ENCODE data around the gene IGF1R.

IGF1R gene

GRCh38 chr15:98708037-98708590, 59.8 kb downstream of the IGF1R start:
- no peaks in the 10 kb centered on the region for H3K27me3 ChIP-seq
- TF ChIP-seq, protein P1, sequence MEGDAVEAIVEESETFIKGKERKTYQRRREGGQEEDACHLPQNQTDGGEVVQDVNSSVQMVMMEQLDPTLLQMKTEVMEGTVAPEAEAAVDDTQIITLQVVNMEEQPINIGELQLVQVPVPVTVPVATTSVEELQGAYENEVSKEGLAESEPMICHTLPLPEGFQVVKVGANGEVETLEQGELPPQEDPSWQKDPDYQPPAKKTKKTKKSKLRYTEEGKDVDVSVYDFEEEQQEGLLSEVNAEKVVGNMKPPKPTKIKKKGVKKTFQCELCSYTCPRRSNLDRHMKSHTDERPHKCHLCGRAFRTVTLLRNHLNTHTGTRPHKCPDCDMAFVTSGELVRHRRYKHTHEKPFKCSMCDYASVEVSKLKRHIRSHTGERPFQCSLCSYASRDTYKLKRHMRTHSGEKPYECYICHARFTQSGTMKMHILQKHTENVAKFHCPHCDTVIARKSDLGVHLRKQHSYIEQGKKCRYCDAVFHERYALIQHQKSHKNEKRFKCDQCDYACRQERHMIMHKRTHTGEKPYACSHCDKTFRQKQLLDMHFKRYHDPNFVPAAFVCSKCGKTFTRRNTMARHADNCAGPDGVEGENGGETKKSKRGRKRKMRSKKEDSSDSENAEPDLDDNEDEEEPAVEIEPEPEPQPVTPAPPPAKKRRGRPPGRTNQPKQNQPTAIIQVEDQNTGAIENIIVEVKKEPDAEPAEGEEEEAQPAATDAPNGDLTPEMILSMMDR (IDR thresholded peaks at IDR 0.05; ENCODE audit: low read depth, low read length): no peak
- H3K9me3 ChIP-seq: no peaks in the 10 kb centered on the region
- H3K36me3 ChIP-seq: peaks cover 39% of the 10 kb centered on the region
- peaks cover 29% of the 10 kb centered on the region for H3K4me1 ChIP-seq
- H3K4me3 ChIP-seq (ENCODE audit: low read depth, low read length): no peak overlapping the region
- DNase-seq: no peak

DNA sequence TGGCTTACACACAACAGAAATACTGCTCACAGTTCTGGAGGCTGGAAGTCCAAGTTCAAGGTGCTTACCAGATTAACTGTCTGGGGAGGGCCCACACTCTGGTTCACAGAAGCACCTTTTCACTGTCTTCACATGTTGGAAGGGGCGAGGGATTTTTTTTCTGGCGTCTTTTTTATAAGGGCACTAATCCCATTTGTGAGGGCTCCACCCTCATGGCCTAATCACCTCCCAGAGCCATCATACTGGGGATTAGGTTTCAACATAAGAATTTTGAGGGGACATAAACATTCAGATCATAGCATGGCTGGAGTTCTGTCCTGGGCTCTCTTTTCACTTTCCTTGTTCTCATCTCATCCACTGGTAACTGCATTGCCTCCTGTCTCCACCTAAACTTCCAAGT, 63.5 kb downstream of the IGF1R start:
- H3K36me3 ChIP-seq: peaks cover 39% of the 10 kb centered on the region

DNA sequence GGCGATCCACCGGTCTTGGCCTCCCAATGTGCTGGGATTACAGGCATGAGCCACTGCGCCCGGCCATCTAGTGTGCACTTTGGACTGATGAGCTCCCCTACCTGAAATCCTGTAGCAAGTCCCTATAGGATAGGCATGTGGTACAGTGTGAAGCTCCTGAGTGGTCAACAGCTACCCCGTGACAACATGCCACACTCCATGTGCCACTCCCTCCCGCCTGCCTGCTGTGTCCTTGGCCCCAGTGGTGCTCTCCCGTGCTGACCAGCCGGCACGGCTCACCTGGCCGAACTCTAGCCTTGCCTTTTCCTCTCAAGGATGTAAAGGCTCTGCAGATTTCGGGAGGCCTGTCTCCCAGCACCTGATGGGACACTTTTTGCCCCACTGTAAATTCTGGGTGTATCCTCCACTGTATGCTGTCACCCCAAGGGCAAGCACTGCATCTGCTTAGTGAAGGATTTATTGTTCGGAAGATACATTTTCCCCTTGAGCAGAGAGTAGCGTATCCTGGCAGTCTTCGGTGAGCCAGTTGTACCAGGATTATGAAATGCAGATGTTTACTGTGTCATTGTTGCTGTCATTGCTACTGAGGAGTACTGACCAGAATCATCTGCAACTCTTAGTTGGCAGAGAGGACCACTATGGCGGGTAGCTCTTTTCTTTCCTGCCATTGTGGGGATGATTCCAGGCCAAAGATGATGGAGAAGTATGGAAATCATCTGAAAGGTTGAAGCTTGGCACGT, 64.7 kb downstream of the IGF1R start:
- H3K36me3 ChIP-seq: peaks cover 33% of the 10 kb centered on the region
- H3K27me3 ChIP-seq: no peaks in the 10 kb centered on the region
- no peak overlapping the region for H3K4me3 ChIP-seq (ENCODE audit: low read depth, low read length)
- TF ChIP-seq, protein P1 (IDR thresholded peaks at IDR 0.05; ENCODE audit: low read depth, low read length): no peak
- H3K9me3 ChIP-seq: no peaks in the 10 kb centered on the region
- peaks cover 24% of the 10 kb centered on the region for H3K4me1 ChIP-seq
- DNase-seq: no peak

More for the DNA sequence above, 63.5 kb downstream of the IGF1R start:
- TF ChIP-seq, protein P1 (IDR thresholded peaks at IDR 0.05; ENCODE audit: low read depth, low read length): no peak
- no peaks in the 10 kb centered on the region for H3K27me3 ChIP-seq
- H3K9me3 ChIP-seq: no peaks in the 10 kb centered on the region
- no peak for DNase-seq
- peaks cover 19% of the 10 kb centered on the region for H3K4me1 ChIP-seq
- H3K4me3 ChIP-seq (ENCODE audit: low read depth, low read length): no peak overlapping the region

DNA sequence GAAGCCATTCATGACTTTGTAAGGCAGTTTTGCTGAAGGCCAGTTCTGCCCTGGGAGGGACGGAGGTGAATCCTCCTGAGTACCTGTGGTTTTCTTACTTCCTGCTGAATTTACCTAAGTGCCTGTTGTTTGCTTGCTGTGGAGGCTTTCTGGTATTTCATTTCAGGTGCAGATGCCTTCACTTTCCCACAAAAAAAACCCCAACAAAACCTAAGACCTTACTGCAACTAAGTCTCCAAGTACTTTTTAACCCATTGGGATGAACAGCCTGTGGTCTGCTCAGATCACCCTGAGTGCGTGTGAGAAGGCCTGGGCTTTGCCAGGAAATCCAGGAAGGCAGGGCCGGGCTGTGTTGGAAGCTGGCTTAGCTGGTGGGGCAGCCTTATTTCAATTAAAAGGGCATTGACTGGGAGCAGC, 65.3 kb downstream of the IGF1R start:
- peaks cover 27% of the 10 kb centered on the region for H3K36me3 ChIP-seq
- H3K4me3 ChIP-seq (ENCODE audit: low read depth, low read length): no peak overlapping the region
- TF ChIP-seq, protein P1 (IDR thresholded peaks at IDR 0.05; ENCODE audit: low read depth, low read length): no peak
- DNase-seq: no peak
- no peaks in the 10 kb centered on the region for H3K9me3 ChIP-seq
- no peaks in the 10 kb centered on the region for H3K27me3 ChIP-seq
- peaks cover 30% of the 10 kb centered on the region for H3K4me1 ChIP-seq

GRCh38 chr15:98714922-98715321, 66.6 kb downstream of the IGF1R start:
- Histone ChIP-seq H3K36me3 (peaks cover 19% of the 10 kb centered on the region), H3K9me3 (no peaks in the 10 kb centered on the region), H3K4me1 (peaks cover 43% of the 10 kb centered on the region), H3K4me3 (ENCODE audit: low read depth, low read length) (no peak overlapping the region), H3K27me3 (no peaks in the 10 kb centered on the region)
- TF ChIP-seq, protein P1 (IDR thresholded peaks at IDR 0.05; ENCODE audit: low read depth, low read length): no peak
- no peak for DNase-seq

GRCh38 chr15:98715401-98715800, 67.1 kb downstream of the IGF1R start:
- Histone ChIP-seq H3K36me3 (peaks cover 14% of the 10 kb centered on the region), H3K4me1 (peaks cover 48% of the 10 kb centered on the region), H3K9me3 (no peaks in the 10 kb centered on the region), H3K27me3 (no peaks in the 10 kb centered on the region), H3K4me3 (ENCODE audit: low read depth, low read length) (no peak overlapping the region)
- TF ChIP-seq, protein P1 (IDR thresholded peaks at IDR 0.05; ENCODE audit: low read depth, low read length): no peak
- DNase-seq: no peak

Measured in BE2C (cell line).